Measurements from ENCODE around the gene RAB4A.
"Not testable (repeated sequence)": the region's sequence is repeated elsewhere in the genome, so short reads cannot be mapped to it uniquely, and the experiment has no call there.

The RAB4A gene

DNA sequence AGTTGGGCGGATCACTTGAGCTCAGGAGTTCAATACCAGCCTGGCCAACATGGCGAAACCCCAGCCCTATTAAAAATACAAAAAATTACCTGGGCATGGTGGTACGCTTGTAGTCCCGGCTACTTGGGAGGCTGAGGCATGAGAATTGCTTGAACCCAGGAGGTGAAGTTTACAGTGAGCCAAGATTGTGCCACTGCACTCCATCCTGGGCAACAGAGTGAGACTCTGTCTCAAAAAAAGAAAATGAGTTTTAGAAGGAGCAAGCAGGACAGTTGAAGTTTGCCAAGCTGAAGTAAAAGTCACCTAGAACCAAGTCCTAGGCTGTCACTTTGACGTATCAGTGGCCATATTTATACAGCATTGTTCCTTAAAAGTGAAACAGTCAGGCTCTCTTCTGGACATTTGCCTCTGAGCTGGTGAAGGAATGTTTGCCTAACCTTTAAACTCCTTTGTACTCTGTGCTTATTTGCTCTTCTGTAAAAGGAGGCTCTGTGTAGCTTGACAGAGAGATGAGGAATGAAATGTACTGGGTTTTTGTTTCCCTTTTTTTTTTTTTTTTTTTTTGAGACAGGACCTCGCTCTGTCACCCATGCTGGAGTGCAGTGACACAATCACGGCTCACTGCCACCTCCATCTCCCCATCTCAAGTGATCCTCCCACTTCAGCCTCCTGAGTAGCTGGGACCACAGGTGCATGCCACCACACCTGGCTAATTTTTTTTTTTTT, 2.8 kb downstream of the RAB4A start:
- FAIRE-seq: no peak

- FAIRE-seq: no peak
These were observed 4.1 kb downstream of the RAB4A start for GRCh38 chr1:229275005-229275404.

- FAIRE-seq: no peak
These were observed 7.3 kb downstream of the RAB4A start for GRCh38 chr1:229278120-229278741.

- no peak for FAIRE-seq
These were observed 8.3 kb downstream of the RAB4A start for GRCh38 chr1:229279242-229279641.

GRCh38 chr1:229280037-229280828, 9.3 kb downstream of the RAB4A start:
- no peak for FAIRE-seq

DNA sequence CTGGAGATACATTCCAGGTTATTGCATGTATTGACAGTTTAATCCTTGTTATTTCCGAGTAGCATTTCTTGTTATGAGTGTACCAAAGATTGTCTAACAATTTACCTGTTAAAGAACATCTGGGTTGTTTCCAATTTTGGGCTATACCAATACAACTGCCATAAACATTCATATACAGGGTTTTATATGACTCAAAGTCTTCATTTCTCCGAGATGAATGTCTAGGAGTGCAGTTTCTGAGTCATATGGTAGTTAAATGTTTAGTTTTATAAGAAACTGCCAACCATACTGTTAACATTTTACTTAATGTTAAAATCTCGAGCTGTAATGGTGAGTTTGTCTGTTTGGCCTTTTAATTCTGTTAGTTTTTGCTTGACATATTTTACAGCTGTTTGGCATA, 10.0 kb downstream of the RAB4A start:
- no peak for FAIRE-seq

DNA sequence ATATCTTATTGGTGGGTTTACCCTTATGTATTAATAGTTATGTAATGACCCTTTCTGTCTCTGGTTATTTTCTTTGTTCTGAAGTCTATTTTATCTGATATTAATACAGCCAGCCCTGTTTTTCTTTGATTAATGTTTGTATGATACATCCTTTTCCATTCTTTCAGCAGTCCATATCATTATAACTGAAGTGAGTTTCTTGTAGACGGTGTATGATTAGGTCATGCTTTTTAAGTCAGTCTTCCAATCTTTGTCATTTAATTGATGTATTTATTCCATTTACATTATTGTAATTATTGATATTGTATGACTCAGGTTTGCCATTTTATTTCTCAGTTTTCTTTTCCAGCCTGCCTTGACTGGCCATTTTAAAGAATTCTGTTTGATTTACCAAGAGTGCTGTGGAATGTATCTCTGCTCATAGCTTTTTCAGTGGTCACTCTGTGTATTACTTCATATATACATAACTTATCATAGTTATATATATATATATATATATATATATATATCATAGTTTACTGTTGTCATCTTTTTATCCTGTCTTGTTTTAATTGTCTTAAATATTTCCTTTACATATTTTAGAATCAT, 10.5 kb downstream of the RAB4A start:
- no peak for FAIRE-seq

GRCh38 chr1:229282295-229282823, 11.4 kb downstream of the RAB4A start:
- no peak for FAIRE-seq

- FAIRE-seq: no peak
These were observed 12.3 kb downstream of the RAB4A start for GRCh38 chr1:229283183-229283611.

DNA sequence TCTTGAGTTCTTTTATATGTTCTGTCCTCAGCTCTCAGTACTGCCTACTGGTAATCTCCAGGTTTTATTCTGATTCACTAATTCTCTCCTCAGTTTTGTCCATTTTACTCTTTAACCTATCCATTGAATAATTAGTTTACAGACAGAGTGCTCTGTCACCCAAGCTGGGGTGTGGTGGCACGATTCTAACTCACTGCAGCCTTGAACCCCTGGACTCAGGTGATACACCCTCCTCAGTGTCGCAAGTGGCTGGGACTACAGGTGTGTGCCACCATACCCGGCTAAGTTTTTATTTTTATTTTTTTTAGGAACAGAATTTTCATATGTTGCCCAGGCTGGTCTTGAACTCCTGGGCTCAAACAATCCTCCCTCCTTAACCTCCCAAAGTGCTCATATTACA, 14.0 kb downstream of the RAB4A start:
- no peak for FAIRE-seq

DNA sequence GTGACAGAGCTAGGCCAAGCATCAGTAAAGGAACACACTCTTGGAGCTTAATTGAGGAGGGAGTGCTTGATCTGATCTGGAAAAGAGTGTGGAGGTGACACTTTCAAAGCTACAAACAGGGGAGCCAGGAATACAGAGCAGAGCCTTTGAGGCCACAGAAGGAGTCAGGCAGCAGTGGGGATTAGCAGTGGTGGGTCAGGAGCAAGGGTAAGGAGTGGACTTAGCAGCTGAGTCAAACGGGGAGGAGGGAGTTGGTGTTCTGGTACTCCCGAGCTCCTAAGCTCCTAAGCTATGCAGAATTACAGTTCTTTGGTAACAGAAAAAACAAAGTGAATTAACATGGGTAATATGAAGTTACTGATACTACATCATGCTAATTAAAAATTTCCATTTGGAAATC, 14.5 kb downstream of the RAB4A start:
- no peak for FAIRE-seq

DNA sequence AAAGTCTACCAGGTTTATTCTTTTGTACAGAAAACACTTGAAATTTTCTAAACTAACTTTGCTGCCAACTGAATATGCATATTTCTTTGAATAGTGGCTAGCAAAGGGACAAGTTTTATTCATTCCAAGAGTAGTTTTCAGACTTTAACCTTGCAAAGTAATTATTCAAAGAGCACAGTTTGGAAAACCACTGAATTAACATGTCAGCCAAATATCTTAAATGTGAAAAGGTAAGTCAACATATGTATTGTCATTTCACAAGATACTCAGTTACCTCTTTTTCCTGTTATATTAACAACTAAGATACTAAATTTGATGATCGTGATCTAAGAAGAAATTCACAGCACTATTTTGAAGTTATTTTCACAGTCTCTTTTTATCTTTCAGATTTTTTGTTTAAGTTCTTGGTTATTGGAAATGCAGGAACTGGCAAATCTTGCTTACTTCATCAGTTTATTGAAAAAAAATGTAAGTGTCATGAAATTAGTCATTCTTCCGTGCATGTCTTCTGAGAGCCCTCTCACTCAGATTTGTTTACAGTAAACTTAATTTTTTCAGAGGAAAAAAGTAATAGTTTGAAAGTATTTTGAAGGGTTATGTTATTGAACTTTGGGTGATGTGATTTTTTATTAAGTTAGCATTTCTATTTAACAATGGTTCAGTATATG, 15.3 kb downstream of the RAB4A start:
- FAIRE-seq: no peak

- no peak for FAIRE-seq
These were observed 16.4 kb downstream of the RAB4A start for GRCh38 chr1:229287267-229287666.

- no peak for FAIRE-seq
These were observed 17.6 kb downstream of the RAB4A start for GRCh38 chr1:229288516-229288915.

DNA sequence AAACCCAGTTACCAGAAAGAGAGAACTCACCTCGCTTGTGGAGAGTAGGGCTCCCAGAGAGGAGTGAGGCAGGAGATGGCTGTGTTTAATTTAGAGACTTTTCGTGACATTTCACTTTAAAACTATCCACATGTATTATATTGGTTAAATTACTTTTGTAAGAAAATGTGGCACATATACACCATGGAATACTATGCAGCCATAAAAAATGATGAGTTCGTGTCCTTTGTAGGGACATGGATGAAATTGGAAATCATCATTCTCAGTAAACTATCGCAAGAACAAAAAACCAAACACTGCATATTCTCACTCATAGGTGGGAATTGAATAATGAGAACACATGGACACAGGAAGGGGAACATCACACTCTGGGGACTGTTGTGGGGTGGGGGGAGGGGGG, 20.8 kb downstream of the RAB4A start:
- not testable (repeated sequence) for FAIRE-seq

GRCh38 chr1:229293528-229294204, 22.8 kb downstream of the RAB4A start:
- no peak for FAIRE-seq

GRCh38 chr1:229295745-229296144, 24.8 kb downstream of the RAB4A start:
- FAIRE-seq: no peak

DNA sequence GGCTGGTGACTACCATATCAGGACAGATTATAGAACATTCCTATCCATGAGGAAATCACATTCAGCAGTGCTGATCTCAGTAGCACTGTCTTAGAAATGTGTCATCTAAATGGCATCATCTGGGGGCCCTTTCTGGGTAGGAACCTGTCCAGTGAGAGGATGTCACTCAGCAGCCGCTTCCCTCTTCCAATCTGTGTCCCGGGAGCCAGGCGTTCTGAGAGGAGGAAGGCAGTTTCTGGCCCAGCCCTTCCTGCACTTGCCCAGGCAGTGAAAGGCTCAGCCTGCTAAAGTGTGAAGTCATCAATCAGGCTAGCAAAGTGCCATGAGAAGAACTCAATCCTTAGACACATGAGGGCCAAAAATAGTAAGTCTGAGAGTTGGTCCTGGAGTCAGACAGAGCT, 25.6 kb downstream of the RAB4A start:
- no peak for FAIRE-seq

DNA sequence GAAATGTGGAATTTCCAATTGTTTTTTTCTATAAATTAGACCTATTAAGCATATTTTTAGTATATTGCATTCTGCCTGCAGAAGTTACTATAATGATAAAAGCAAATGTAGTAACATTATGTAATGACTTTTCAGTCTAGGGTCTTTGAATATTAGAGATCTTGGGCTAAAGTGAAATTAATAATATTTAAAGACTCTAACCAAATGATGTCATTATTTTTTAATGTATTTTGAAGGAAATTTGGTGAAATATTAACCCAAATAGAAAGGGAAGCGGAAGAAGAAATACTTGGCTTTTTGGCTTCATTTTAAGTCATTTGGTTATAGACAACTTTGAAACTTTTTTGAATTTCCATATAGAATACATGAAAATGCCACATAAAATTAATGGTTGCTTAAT, 26.8 kb downstream of the RAB4A start:
- no peak for FAIRE-seq

- FAIRE-seq: no peak
These were observed 27.5 kb downstream of the RAB4A start for GRCh38 chr1:229298420-229298819.

- FAIRE-seq: no peak
These were observed 28.1 kb downstream of the RAB4A start for GRCh38 chr1:229298887-229299503.
